Right forelimb (tissue), 1 donor: ENCODE results near the gene DPY19L1.
"Not testable (repeated sequence)": the region's sequence is repeated elsewhere in the genome, so short reads cannot be mapped to it uniquely, and the experiment has no call there.

Source experiments
- DNase-seq: peaks from one replicate; pipeline ENCODE4 v3.0.0-alpha.2; 2018

DPY19L1 gene

GRCh38 chr7:34912236-34912635, 125.0 kb downstream of the DPY19L1 start:
- DNase-seq: no peak

DNA sequence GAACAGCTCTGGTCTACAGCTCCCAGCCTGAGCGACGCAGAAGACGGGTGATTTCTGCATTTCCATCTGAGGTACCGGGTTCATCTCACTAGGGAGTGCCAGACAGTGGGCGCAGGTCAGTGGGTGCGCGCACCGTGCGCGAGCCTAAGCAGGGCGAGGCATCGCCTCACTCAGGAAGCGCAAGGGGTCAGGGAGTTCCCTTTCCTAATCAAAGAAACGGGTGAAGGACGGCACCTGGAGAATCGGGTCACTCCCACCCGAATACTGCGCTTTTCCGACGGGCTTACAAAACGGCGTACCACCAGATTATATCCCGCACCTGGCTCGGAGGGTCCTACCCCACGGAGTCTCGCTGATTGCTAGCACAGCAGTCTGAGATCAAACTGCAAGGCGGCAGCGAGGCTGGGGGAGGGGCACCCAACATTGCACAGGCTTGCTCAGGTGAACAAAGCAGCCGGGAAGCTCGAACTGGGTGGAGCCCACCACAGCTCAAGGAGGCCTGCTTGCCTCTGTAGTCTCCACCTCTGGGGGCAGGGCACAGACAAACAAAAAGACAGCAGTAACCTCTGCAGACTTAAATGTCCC, 130.9 kb downstream of the DPY19L1 start:
- DNase-seq: not testable (repeated sequence)

DNA sequence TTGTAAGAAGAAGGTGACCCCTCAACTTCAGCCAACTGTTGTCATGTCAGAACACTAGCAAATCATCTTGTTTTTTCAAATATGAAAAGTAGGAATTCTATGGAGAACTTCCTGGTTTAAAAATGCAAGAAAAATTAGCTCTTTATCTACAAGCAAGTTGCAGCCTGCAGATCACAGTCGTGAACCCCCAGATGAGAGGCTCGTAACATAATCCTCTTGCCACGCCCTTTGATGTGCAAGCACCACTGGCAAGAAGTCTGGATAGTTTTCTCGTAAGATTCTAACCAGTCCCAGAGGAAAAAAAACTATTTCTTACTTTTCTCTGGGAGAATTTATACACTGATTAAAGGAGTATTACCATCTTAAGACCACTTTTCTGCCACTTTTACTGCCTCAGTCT, 132.3 kb downstream of the DPY19L1 start:
- DNase-seq: no peak

GRCh38 chr7:34903921-34904320, 133.4 kb downstream of the DPY19L1 start:
- DNase-seq: not testable (repeated sequence)

- no peak for DNase-seq
Measured at GRCh38 chr7:34902182-34902581, 135.1 kb downstream of the DPY19L1 start.

GRCh38 chr7:34900891-34901513, 136.3 kb downstream of the DPY19L1 start:
- no peak for DNase-seq

DNA sequence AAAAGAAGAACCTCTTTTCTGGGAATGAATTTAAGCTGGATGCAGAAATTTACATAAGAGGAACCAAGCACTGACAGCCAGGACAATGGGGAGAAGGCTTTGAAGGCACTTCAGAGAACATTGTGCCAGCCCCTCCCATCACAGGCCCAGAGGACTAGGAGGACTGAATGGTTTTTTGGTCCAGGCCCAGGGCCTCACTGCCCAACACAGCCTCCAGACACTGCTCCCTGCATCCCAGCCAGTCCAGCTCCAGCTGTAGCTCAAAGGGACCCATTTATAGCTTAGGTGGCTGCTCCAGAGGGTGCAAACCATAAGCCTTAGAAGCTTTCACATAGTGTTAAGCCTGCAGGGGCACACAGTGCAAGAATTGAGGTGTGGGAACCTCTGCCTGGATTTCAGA, 142.1 kb downstream of the DPY19L1 start:
- DNase-seq: no peak

- no peak for DNase-seq
Measured at GRCh38 chr7:34889951-34890350, 147.3 kb downstream of the DPY19L1 start.

DNA sequence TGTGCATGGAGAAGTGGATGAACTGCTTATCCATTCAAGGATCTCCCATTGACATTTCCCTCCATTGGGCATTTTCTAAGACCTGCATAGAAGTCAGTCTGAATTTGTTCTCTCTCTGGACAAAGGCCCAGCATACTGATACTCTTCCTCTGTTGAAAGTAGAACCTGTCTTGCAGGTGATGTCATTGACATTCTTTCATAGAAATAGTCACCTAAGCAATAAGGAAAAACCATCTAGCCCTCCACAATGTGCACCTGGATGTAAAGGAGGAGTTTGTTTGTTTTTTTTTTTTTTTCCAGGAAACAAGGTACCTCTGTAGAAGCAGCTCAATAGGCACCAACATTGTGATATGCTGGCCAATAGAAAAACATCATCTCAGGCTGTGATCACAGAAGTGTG, 150.4 kb downstream of the DPY19L1 start:
- DNase-seq: no peak

DNA sequence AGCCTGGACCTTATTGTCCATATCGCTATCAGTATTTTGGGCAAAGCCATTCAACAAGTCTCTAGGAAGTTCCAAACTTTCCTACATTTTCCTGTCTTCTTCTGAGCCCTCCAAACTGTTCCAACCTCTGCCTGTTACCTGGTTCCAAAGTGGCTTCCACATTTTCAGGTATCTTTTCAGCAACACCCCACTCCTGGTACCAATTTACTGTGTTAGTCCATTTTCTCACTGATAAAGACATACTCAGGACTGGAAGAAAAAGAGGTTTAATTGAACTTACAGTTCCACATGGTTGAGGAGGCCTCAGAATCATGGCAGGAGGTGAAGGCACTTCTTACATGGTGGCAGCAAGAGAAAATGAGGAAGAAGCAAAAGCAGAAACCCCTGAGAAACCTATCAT, 153.4 kb downstream of the DPY19L1 start:
- DNase-seq: not testable (repeated sequence)

DNA sequence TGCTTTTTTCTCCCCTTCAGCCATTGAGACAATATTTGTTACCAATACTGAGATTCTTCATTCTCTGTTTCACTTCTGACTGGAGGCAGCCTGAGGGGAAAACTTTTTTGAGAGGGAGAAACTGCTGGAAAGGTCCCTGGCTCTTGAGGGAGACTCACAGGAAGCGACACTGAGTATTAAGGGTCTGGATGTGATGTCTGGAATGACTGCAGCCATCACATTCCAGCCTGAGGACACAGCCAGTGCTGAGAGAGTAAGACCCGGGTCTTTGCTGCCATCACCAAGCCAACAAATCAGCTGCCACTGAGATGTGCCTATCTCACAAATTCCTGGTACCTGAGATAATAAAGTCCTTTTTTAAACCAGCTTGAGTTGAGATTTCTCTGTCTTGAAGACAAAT, 157.4 kb downstream of the DPY19L1 start:
- no peak for DNase-seq

- DNase-seq: not testable (repeated sequence)
Measured at GRCh38 chr7:34878944-34879735, 158.1 kb downstream of the DPY19L1 start.
